Measurements from ENCODE around the gene TP53BP1. TPM values are rescaled to one million over a fixed set of nuclear protein-coding genes. Genes with fewer than 3 reads are reported as not detected.

TP53BP1 gene
- total RNA-seq, 1 experiment from 2014 or later, result 35.0 TPM

GRCh38 chr15:43441316-43441715, 51.6 kb downstream of the TP53BP1 start:
- in situ Hi-C loops (cut with HindIII; ENCODE audit: low pct_unique_long_range_greater_than_20kb, low sequenced_read_pairs), result loop anchor here (10.0 kb wide), 1 partner anchor 313 kb away; no protein-coding TSS in a partner anchor
- DNase-seq (ENCODE audit: low read depth), result no peak

- DNase-seq (ENCODE audit: low read depth), result peak; percentile 92
- in situ Hi-C loops (cut with HindIII; ENCODE audit: low pct_unique_long_range_greater_than_20kb, low sequenced_read_pairs), result loop anchor here (10.0 kb wide), 1 partner anchor 314 kb away; no protein-coding TSS in a partner anchor
Measured at GRCh38 chr15:43440721-43441281, 52.2 kb downstream of the TP53BP1 start.

GRCh38 chr15:43439268-43439667, 53.7 kb downstream of the TP53BP1 start:
- no peak for DNase-seq (ENCODE audit: low read depth)
- in situ Hi-C loops (cut with HindIII; ENCODE audit: low pct_unique_long_range_greater_than_20kb, low sequenced_read_pairs), result no loop called here

GRCh38 chr15:43436395-43436794, 56.6 kb downstream of the TP53BP1 start:
- DNase-seq (ENCODE audit: low read depth), result no peak
- in situ Hi-C loops (cut with HindIII; ENCODE audit: low pct_unique_long_range_greater_than_20kb, low sequenced_read_pairs), result no loop called here

- in situ Hi-C loops (cut with HindIII; ENCODE audit: low pct_unique_long_range_greater_than_20kb, low sequenced_read_pairs), result no loop called here
- no peak for DNase-seq (ENCODE audit: low read depth)
Measured at GRCh38 chr15:43434446-43434845, 58.5 kb downstream of the TP53BP1 start.

GRCh38 chr15:43433661-43434303, 59.2 kb downstream of the TP53BP1 start:
- no peak for DNase-seq (ENCODE audit: low read depth)
- in situ Hi-C loops (cut with HindIII; ENCODE audit: low pct_unique_long_range_greater_than_20kb, low sequenced_read_pairs), result no loop called here

- in situ Hi-C loops (cut with HindIII; ENCODE audit: low pct_unique_long_range_greater_than_20kb, low sequenced_read_pairs), result no loop called here
- no peak for DNase-seq (ENCODE audit: low read depth)
Measured at GRCh38 chr15:43433165-43433564, 59.8 kb downstream of the TP53BP1 start.

GRCh38 chr15:43429687-43430086, 63.3 kb downstream of the TP53BP1 start:
- DNase-seq (ENCODE audit: low read depth), result no peak

GRCh38 chr15:43423793-43424192, 69.2 kb downstream of the TP53BP1 start:
- DNase-seq (ENCODE audit: low read depth), result peak; percentile 12
- in situ Hi-C loops (cut with HindIII; ENCODE audit: low pct_unique_long_range_greater_than_20kb, low sequenced_read_pairs), result no loop called here

More at GRCh38 chr15:43429687-43430086, 63.3 kb downstream of the TP53BP1 start:
- in situ Hi-C loops (cut with HindIII; ENCODE audit: low pct_unique_long_range_greater_than_20kb, low sequenced_read_pairs), result no loop called here

GRCh38 chr15:43420876-43421275, 72.1 kb downstream of the TP53BP1 start:
- DNase-seq (ENCODE audit: low read depth), result no peak
- in situ Hi-C loops (cut with HindIII; ENCODE audit: low pct_unique_long_range_greater_than_20kb, low sequenced_read_pairs), result no loop called here

- DNase-seq (ENCODE audit: low read depth), result no peak
- in situ Hi-C loops (cut with HindIII; ENCODE audit: low pct_unique_long_range_greater_than_20kb, low sequenced_read_pairs), result no loop called here
Measured at GRCh38 chr15:43420435-43420834, 72.5 kb downstream of the TP53BP1 start.

- in situ Hi-C loops (cut with HindIII; ENCODE audit: low pct_unique_long_range_greater_than_20kb, low sequenced_read_pairs), result no loop called here
- no peak for DNase-seq (ENCODE audit: low read depth)
Measured at GRCh38 chr15:43414196-43414595, 78.8 kb downstream of the TP53BP1 start.

- DNase-seq (ENCODE audit: low read depth), result no peak
- in situ Hi-C loops (cut with HindIII; ENCODE audit: low pct_unique_long_range_greater_than_20kb, low sequenced_read_pairs), result no loop called here
Measured at GRCh38 chr15:43412096-43412495, 80.9 kb downstream of the TP53BP1 start.

- no peak for DNase-seq (ENCODE audit: low read depth)
- in situ Hi-C loops (cut with HindIII; ENCODE audit: low pct_unique_long_range_greater_than_20kb, low sequenced_read_pairs), result no loop called here
Measured at GRCh38 chr15:43410572-43411214, 82.3 kb downstream of the TP53BP1 start.

- in situ Hi-C loops (cut with HindIII; ENCODE audit: low pct_unique_long_range_greater_than_20kb, low sequenced_read_pairs), result no loop called here
- DNase-seq (ENCODE audit: low read depth), result no peak
Measured at GRCh38 chr15:43408789-43409188, 84.2 kb downstream of the TP53BP1 start.

GRCh38 chr15:43406808-43407207, 86.1 kb downstream of the TP53BP1 start:
- in situ Hi-C loops (cut with HindIII; ENCODE audit: low pct_unique_long_range_greater_than_20kb, low sequenced_read_pairs), result no loop called here
- no peak for DNase-seq (ENCODE audit: low read depth)

- in situ Hi-C loops (cut with HindIII; ENCODE audit: low pct_unique_long_range_greater_than_20kb, low sequenced_read_pairs), result no loop called here
Measured at GRCh38 chr15:43406189-43406588, 86.8 kb downstream of the TP53BP1 start.

GRCh38 chr15:43404130-43404529, 88.8 kb downstream of the TP53BP1 start:
- no peak for DNase-seq (ENCODE audit: low read depth)
- in situ Hi-C loops (cut with HindIII; ENCODE audit: low pct_unique_long_range_greater_than_20kb, low sequenced_read_pairs), result no loop called here

More at GRCh38 chr15:43406189-43406588, 86.8 kb downstream of the TP53BP1 start:
- DNase-seq (ENCODE audit: low read depth), result no peak

- no peak for DNase-seq (ENCODE audit: low read depth)
- in situ Hi-C loops (cut with HindIII; ENCODE audit: low pct_unique_long_range_greater_than_20kb, low sequenced_read_pairs), result no loop called here
Measured at GRCh38 chr15:43403616-43404015, 89.3 kb downstream of the TP53BP1 start.
